22Rv1 (cell line): ENCODE data around the gene TMPRSS11A.

Source experiments
- CTCF ChIP-seq: fragments of 450-650 bp; IDR thresholded peaks from 2 replicates; pipeline ENCODE4 v1.5.1; 2017; ENCODE audit warnings: mild to moderate bottlenecking
- ZFX ChIP-seq: fragments of 450-650 bp; IDR thresholded peaks from 2 replicates; pipeline ENCODE4 v1.6.1; 2017; ENCODE audit warnings: antibody characterized with exemption, borderline replicate concordance

- TF ChIP-seq ZFX (no peak), CTCF (no peak)
These were observed 48.4 kb upstream of the TMPRSS11A start for GRCh38 chr4:68011684-68012083.
